ENCODE measurements around the gene ASIC1. TPM values are rescaled to one million over a fixed set of nuclear protein-coding genes. Genes with fewer than 3 reads are reported as not detected.

The ASIC1 gene
- total and polyA plus RNA-seq, 12 donors, result 0.47 to 1.3 (median 0.79) TPM; not detected in 1

DNA sequence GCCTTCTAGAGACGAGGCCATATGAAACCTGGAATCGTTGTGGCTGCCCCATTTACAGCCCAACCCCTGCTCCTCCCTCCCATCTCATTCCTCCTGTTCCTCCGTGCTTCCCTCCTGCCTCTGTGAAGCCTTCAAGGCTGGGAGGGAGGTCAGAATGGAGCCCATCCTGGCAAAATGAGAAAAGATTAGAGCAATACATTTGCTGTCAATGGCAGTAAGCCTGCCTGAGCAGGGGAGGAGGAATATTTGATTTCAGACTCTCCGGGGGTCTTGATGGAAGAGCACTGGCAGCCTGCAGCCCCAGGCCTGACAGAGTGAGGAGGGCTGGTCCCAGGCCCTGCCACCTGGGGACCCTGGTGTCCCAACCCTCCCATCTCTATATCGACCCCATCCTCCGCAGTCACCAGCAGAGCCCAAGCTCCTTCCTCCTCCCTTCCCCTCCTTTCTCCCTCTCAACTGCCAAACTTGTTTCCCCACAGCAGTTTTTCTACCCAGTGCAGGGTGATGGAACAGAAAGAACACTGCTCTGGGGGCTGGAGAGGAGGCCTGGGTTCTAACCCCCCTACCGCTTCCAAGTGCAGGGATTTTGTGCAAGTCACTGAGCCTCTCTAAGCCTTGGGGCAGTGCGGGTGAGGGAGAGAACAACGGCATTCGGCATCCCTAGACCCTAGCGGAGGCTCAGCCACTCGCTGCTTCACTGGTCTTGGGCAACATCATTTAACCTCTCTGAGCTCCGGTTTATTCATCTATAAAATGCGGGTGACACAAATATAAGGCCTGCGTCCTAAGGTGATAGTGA, 16.1 kb upstream of the ASIC1 start:
- 78 to 87% (median 81%) methylated on average over 14 to 15 of the region's 15 CpGs for WGBS, 4 donors
- Histone ChIP-seq H3K9me3 (replicated peaks in 1 of 3) (no peaks in the 10 kb centered on the region), H3K4me3 (no peak overlapping the region), H3K4me1 (replicated peaks in 1 of 2) (no peaks in the 10 kb centered on the region), H3K27me3 (no peaks in the 10 kb centered on the region), H3K27ac (no peak overlapping the region), H3K36me3 (replicated peaks in 1 of 2) (no peaks in the 10 kb centered on the region)
- intact Hi-C loops (cut with DNase I), result no loop called here
- no peak for DNase-seq
- no peak for TF ChIP-seq POLR2A (IDR thresholded peaks at IDR 0.05)
- TF ChIP-seq, protein P1, sequence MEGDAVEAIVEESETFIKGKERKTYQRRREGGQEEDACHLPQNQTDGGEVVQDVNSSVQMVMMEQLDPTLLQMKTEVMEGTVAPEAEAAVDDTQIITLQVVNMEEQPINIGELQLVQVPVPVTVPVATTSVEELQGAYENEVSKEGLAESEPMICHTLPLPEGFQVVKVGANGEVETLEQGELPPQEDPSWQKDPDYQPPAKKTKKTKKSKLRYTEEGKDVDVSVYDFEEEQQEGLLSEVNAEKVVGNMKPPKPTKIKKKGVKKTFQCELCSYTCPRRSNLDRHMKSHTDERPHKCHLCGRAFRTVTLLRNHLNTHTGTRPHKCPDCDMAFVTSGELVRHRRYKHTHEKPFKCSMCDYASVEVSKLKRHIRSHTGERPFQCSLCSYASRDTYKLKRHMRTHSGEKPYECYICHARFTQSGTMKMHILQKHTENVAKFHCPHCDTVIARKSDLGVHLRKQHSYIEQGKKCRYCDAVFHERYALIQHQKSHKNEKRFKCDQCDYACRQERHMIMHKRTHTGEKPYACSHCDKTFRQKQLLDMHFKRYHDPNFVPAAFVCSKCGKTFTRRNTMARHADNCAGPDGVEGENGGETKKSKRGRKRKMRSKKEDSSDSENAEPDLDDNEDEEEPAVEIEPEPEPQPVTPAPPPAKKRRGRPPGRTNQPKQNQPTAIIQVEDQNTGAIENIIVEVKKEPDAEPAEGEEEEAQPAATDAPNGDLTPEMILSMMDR (IDR thresholded peaks at IDR 0.05), result no peak

DNA sequence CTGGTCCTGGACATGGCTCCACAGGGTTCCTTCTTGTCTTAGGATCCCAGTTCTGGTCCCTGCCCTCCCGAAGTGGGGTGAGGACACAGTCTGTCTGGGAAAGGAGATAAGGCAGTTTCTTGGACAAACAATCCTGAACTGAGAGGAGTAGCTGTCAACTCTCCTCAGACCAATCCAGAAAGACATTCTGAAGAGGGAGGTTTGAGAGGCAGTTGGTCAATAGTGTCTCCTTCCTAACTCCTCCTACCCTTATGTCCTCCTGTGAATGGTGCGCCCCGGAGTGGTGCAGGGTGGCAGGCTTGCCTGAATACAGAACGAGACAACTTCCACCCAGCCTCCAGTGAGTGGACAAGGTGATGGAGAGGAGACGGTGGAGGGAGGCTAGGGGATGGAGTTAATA, 15.4 kb upstream of the ASIC1 start:
- no peaks in the 10 kb centered on the region for H3K36me3 ChIP-seq (replicated peaks in 1 of 2)
- TF ChIP-seq POLR2A (IDR thresholded peaks at IDR 0.05), result no peak
- TF ChIP-seq, protein P1 (IDR thresholded peaks at IDR 0.05), result no peak
- no peak overlapping the region for H3K27ac ChIP-seq
- intact Hi-C loops (cut with DNase I), result no loop called here
- DNase-seq, result no peak
- 79 to 89% (median 84%) methylated on average over 5 of the region's 5 CpGs for WGBS, 4 donors
- no peaks in the 10 kb centered on the region for H3K4me1 ChIP-seq (replicated peaks in 1 of 2)
- H3K9me3 ChIP-seq (replicated peaks in 1 of 3), result no peaks in the 10 kb centered on the region
- H3K4me3 ChIP-seq, result no peak overlapping the region
- no peaks in the 10 kb centered on the region for H3K27me3 ChIP-seq

DNA sequence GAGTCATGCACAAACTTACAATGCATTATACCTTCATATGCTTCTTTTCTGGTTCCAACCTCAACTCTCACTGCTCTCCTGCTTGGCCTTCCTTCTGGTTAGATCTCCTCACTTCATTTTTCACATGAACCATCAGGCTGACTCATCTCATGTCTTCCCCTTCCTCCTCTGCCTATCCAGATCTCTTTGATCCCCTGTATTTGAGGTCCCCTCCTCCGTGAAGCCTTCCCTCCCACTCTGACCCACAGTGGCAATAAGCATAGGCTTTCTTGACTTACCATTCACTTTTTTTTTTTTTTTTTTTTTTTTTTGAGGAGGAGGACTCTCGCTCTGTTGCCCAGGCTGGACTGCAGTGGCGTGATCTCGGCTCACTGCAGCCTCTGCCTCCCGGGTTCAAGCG, 14.7 kb upstream of the ASIC1 start:
- TF ChIP-seq, protein P1 (IDR thresholded peaks at IDR 0.05), result no peak
- TF ChIP-seq POLR2A (IDR thresholded peaks at IDR 0.05), result no peak

DNA sequence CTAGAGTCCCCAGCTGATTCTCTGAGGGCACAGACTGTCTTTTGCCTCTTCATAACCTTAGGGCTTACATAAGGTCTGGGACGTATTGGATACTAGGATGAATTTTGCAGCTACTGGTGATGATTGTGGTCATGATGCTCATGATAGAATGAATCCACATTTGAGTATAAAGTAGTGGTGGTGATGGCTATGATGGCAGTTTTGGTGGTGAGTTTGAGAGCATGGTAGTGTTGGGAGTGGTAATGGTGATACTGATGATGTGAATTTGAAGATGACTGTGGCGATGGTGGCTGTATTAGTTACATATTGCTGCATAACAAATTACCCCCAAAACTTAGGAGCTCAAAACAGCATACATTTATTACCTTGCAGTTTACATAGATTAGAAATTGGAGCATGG, 14.1 kb upstream of the ASIC1 start:
- H3K9me3 ChIP-seq (replicated peaks in 1 of 3), result no peaks in the 10 kb centered on the region
- TF ChIP-seq, protein P1 (IDR thresholded peaks at IDR 0.05), result no peak
- no peak for TF ChIP-seq POLR2A (IDR thresholded peaks at IDR 0.05)
- intact Hi-C loops (cut with DNase I), result no loop called here
- 79 to 90% (median 86%) methylated on average over 2 of the region's 2 CpGs for WGBS, 4 donors
- no peak overlapping the region for H3K27ac ChIP-seq
- H3K4me3 ChIP-seq, result no peak overlapping the region
- H3K36me3 ChIP-seq (replicated peaks in 1 of 2), result no peaks in the 10 kb centered on the region
- no peaks in the 10 kb centered on the region for H3K27me3 ChIP-seq
- DNase-seq, result no peak
- H3K4me1 ChIP-seq (replicated peaks in 1 of 2), result no peaks in the 10 kb centered on the region

More for the DNA sequence above, 14.7 kb upstream of the ASIC1 start:
- H3K4me3 ChIP-seq, result no peak overlapping the region
- 85 to 92% (median 87%) methylated on average over 6 of the region's 6 CpGs for whole genome bisulfite sequencing, 4 donors
- no peaks in the 10 kb centered on the region for H3K36me3 ChIP-seq (replicated peaks in 1 of 2)
- H3K27ac ChIP-seq, result no peak overlapping the region
- H3K9me3 ChIP-seq (replicated peaks in 1 of 3), result no peaks in the 10 kb centered on the region
- DNase-seq, result no peak
- no peaks in the 10 kb centered on the region for H3K4me1 ChIP-seq (replicated peaks in 1 of 2)
- H3K27me3 ChIP-seq, result no peaks in the 10 kb centered on the region
- intact Hi-C loops (cut with DNase I), result no loop called here

Data from adrenal gland (tissue), 12 donors.